Left lung (tissue), 10 donors: ENCODE measurements around the gene DZIP3. TPM values are rescaled to one million over a fixed set of nuclear protein-coding genes. Genes with fewer than 3 reads are reported as not detected.
"Not testable (repeated sequence)": the region's sequence is repeated elsewhere in the genome, so short reads cannot be mapped to it uniquely, and the experiment has no call there.

Source experiments
- ATAC-seq: fragments of 200-7000 bp; cut with Tn5 transposase; one replicate; pipeline ENCODE4 v1.9.1; 2020; ENCODE audit warnings: moderate library complexity
- DNase-seq, 4 donors: peaks; one replicate each; pipeline ENCODE4 v3.0.0-alpha.2; 2013 to 2020
- H3K27ac ChIP-seq, 2 donors: fragments of 200-600 bp; sonication (generic) in 1 of 2; one replicate each; pipeline versions ENCODE4 v1.5.0 to v1.8.0; 2020 to 2021
- H3K27me3 ChIP-seq, 2 donors: fragments of 200-600 bp; sonication (generic) in 1 of 2; one replicate each; pipeline versions ENCODE4 v1.5.0 to v1.8.0; 2020 to 2021
- H3K36me3 ChIP-seq, 2 donors: fragments of 200-600 bp; sonication (generic) in 1 of 2; one replicate each; pipeline versions ENCODE4 v1.5.0 to v1.8.0; 2020 to 2021
- H3K4me1 ChIP-seq, 2 donors: fragments of 200-600 bp; one replicate each; pipeline ENCODE4 v1.8.0; 2021
- H3K4me3 ChIP-seq, 2 donors: fragments of 200-600 bp; sonication (generic) in 1 of 2; one replicate each; pipeline versions ENCODE4 v1.5.0 to v1.8.0; 2020 to 2021; ENCODE audit warnings: mild to moderate bottlenecking in 1 of 2
- H3K9me3 ChIP-seq, 2 donors: fragments of 200-600 bp; sonication (generic) in 1 of 2; one replicate each; pipeline versions ENCODE4 v1.5.0 to v1.8.0; 2020 to 2021
- intact Hi-C, 2 donors: fragments of 100-400 bp; cut with DNase I; formaldehyde crosslinking; loops; one replicate each; pipeline versions ENCODE4 v1.11.2 to v1.14.2; 2022
- polyA plus RNA-seq, 6 donors: library from polyadenylated mRNA; unstranded; fragments of 120-200 nt; gene quantifications; one replicate each; pipeline ENCODE4 v1.2.1, GENCODE V29; 2013; ENCODE audit not compliant: insufficient read length in 6 of 6
- total RNA-seq, 2 donors: library from RNA; stranded (reverse); fragmentation: NEBNext Ultra II Directional; extraction: Animal tissue kit (Norgen Biotek cat#: 25700); gene quantifications; one replicate each; pipeline ENCODE4 v1.2.1, GENCODE V29; 2021
- TF ChIP-seq, protein P1 (sequence below), 2 donors: fragments of 200-600 bp; sonication (generic) in 1 of 2; IDR thresholded peaks; one replicate each; pipeline versions ENCODE4 v1.5.0 to v1.8.0; 2021; ENCODE audit warnings: antibody characterized with exemption in 2 of 2
- donor health status: DM: no; HTN: yes; CAD: no.
- donor health status: DM: no; HTN: no; CAD: no.

DZIP3 gene
- total and polyA plus RNA-seq, 8 donors, result 11.5 to 32.8 (median 27.2) TPM

GRCh38 chr3:108603691-108604090 is 14.2 kb downstream of the DZIP3 start:
- intact Hi-C loops, result no loop called here
- no peaks in the 10 kb centered on the region for H3K27me3 ChIP-seq
- DNase-seq (no peak), ATAC-seq (no peak)
- no peak overlapping the region for H3K4me3 ChIP-seq
- H3K9me3 ChIP-seq, result no peaks in the 10 kb centered on the region
- no peaks in the 10 kb centered on the region for H3K36me3 ChIP-seq
- TF ChIP-seq, protein P1, sequence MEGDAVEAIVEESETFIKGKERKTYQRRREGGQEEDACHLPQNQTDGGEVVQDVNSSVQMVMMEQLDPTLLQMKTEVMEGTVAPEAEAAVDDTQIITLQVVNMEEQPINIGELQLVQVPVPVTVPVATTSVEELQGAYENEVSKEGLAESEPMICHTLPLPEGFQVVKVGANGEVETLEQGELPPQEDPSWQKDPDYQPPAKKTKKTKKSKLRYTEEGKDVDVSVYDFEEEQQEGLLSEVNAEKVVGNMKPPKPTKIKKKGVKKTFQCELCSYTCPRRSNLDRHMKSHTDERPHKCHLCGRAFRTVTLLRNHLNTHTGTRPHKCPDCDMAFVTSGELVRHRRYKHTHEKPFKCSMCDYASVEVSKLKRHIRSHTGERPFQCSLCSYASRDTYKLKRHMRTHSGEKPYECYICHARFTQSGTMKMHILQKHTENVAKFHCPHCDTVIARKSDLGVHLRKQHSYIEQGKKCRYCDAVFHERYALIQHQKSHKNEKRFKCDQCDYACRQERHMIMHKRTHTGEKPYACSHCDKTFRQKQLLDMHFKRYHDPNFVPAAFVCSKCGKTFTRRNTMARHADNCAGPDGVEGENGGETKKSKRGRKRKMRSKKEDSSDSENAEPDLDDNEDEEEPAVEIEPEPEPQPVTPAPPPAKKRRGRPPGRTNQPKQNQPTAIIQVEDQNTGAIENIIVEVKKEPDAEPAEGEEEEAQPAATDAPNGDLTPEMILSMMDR (IDR thresholded peaks at IDR 0.05), result no peak
- no peak overlapping the region for H3K27ac ChIP-seq
- H3K4me1 ChIP-seq, result no peaks in the 10 kb centered on the region

- Histone ChIP-seq H3K4me3 (no peak overlapping the region), H3K36me3 (no peaks in the 10 kb centered on the region), H3K4me1 (no peaks in the 10 kb centered on the region), H3K9me3 (no peaks in the 10 kb centered on the region), H3K27me3 (no peaks in the 10 kb centered on the region), H3K27ac (no peak overlapping the region)
- ATAC-seq (no peak), DNase-seq (no peak)
- intact Hi-C loops, result no loop called here
- TF ChIP-seq, protein P1 (IDR thresholded peaks at IDR 0.05), result no peak
Measured at GRCh38 chr3:108605028-108605427, 15.5 kb downstream of the DZIP3 start.

DNA sequence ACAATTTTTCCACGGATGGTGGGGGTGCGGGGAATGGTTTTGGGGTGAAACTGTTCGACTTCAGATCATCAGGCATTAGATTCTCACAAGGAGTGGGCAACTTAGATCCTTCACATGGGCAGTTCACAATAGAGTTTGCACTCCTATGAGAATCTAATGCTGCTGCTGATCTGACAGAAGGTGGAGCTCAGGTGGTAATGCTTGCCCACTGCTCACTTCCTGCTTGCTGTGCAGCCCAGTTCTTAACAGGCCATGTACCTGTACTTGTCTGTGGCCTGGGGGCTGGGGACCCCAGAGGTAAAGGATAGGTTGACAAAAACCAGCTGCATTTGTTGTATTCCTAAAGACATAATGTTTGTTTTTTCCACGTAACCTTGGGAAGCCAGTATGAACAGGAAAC is 16.0 kb downstream of the DZIP3 start:
- H3K36me3 ChIP-seq, result no peaks in the 10 kb centered on the region
- no peak for DNase-seq
- intact Hi-C loops, result no loop called here
- no peaks in the 10 kb centered on the region for H3K4me1 ChIP-seq
- no peak overlapping the region for H3K4me3 ChIP-seq
- no peak overlapping the region for H3K27ac ChIP-seq
- no peaks in the 10 kb centered on the region for H3K9me3 ChIP-seq
- TF ChIP-seq, protein P1 (IDR thresholded peaks at IDR 0.05), result no peak
- no peaks in the 10 kb centered on the region for H3K27me3 ChIP-seq
- no peak for ATAC-seq

- TF ChIP-seq, protein P1 (IDR thresholded peaks at IDR 0.05), result no peak
- ATAC-seq, result no peak
- intact Hi-C loops, result no loop called here
- Histone ChIP-seq H3K27me3 (no peaks in the 10 kb centered on the region), H3K4me1 (no peaks in the 10 kb centered on the region), H3K9me3 (no peaks in the 10 kb centered on the region), H3K4me3 (no peak overlapping the region), H3K36me3 (no peaks in the 10 kb centered on the region), H3K27ac (no peak overlapping the region)
- no peak for DNase-seq
Measured at GRCh38 chr3:108608750-108609149, 19.2 kb downstream of the DZIP3 start.

DNA sequence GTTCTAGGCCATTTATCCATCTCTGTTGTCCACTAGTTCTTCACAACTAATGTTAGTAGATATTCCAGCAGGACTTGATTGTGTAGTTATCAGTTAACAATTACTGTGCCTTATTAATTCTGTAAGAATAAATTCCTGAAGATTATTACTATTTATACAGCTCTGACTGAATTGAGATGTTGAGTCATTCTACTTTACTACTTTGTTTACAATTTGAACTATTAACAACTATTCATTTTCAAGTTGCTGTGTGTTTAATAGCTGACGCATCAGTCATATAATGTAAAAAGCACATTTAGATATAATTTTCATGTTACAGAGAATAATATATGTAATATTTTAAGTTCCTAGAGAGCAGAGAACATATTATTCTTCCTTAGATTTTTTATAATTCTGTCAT is 21.1 kb downstream of the DZIP3 start:
- intact Hi-C loops, result no loop called here
- no peak for ATAC-seq
- Histone ChIP-seq H3K4me1 (no peaks in the 10 kb centered on the region), H3K9me3 (no peaks in the 10 kb centered on the region), H3K36me3 (no peaks in the 10 kb centered on the region), H3K27ac (no peak overlapping the region), H3K27me3 (no peaks in the 10 kb centered on the region), H3K4me3 (no peak overlapping the region)
- TF ChIP-seq, protein P1 (IDR thresholded peaks at IDR 0.05), result no peak
- no peak for DNase-seq

DNA sequence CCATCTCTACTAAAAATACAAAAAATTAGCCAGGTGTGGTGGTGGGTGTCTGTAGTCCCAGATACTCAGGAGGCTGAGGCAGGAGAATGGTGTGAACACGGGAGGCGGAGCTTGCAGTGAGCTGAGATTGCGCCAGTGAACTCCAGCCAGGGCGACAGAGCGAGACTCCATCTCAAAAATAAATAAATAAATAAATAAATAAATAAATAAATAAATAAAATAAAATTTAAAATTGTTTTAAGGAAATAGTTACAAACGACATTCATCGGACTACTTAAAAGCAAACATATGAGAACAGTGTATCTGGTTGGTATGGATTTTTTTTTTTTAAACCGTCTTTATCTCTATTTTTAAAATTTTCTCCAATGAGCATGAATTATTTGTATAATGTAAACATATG is 26.6 kb downstream of the DZIP3 start:
- intact Hi-C loops, ATAC-seq, DNase-seq, H3K4me1 ChIP-seq, H3K36me3 ChIP-seq, H3K27ac ChIP-seq, H3K4me3 ChIP-seq, H3K9me3 ChIP-seq, H3K27me3 ChIP-seq: not testable (repeated sequence)
